Colonic mucosa (tissue), 4 donors: Measurements from ENCODE around the gene MCM8. TPM values are rescaled to one million over a fixed set of nuclear protein-coding genes. Genes with fewer than 3 reads are reported as not detected.

ENCODE experiments used
- DNase-seq: peaks from one replicate; pipeline ENCODE4 v3.0.0-alpha.2; 2020
- H3K27ac ChIP-seq: fragments of 200-600 bp; one replicate; pipeline ENCODE4 v1.8.0; 2021
- H3K27me3 ChIP-seq: fragments of 200-600 bp; one replicate; pipeline ENCODE4 v1.8.0; 2021
- H3K36me3 ChIP-seq: fragments of 200-600 bp; one replicate; pipeline ENCODE4 v1.8.0; 2021
- H3K4me1 ChIP-seq: fragments of 200-600 bp; one replicate; pipeline ENCODE4 v1.8.0; 2021; ENCODE audit warnings: mild to moderate bottlenecking
- H3K4me3 ChIP-seq: fragments of 200-600 bp; one replicate; pipeline ENCODE4 v1.8.0; 2021
- H3K9ac ChIP-seq, 2 donors: one replicate each; pipeline ENCODE4 v1.7.0; 2013; ENCODE audit warnings: control low read depth in 2 of 2, low read depth in 2 of 2, low read length in 2 of 2
- H3K9me3 ChIP-seq: fragments of 200-600 bp; one replicate; pipeline ENCODE4 v1.8.0; 2021
- CTCF ChIP-seq: fragments of 200-600 bp; IDR thresholded peaks from one replicate; pipeline ENCODE4 v1.8.0; 2022; ENCODE audit warnings: antibody characterized with exemption, mild to moderate bottlenecking
- intact Hi-C: fragments of 100-400 bp; cut with DNase I; formaldehyde crosslinking; loops from one replicate; pipeline ENCODE4 v1.14.1; 2022
- total RNA-seq, 2 donors: library from RNA; stranded (reverse); fragmentation: NEBNext Ultra II Directional in 1 of 2; extraction: Animal tissue kit (Norgen Biotek cat#: 25700) in 1 of 2; gene quantifications; one replicate each; pipeline ENCODE4 v1.2.1, GENCODE V29; 2021
- donor health status: healthy.
- donor health status: DM: no; HTN: no; CAD: no.
- donor health status: DM: no; HTN: no; CAD: no.

MCM8 gene
- total RNA-seq, 2 donors from 2014 or later = 5.7 to 18.2 TPM

GRCh38 chr20:6046432-6046831, 96.0 kb downstream of the MCM8 start:
- intact Hi-C loops = no loop called here
- Histone ChIP-seq H3K27me3 (peaks cover 3% of the 10 kb centered on the region), H3K36me3 (no peaks in the 10 kb centered on the region)

GRCh38 chr20:6048391-6048790, 97.9 kb downstream of the MCM8 start:
- intact Hi-C loops = no loop called here
- DNase-seq = no peak

More at GRCh38 chr20:6046432-6046831, 96.0 kb downstream of the MCM8 start:
- H3K9ac ChIP-seq = no peak overlapping the region
- no peak overlapping the region for H3K4me3 ChIP-seq
- no peaks in the 10 kb centered on the region for H3K9me3 ChIP-seq
- H3K4me1 ChIP-seq = no peaks in the 10 kb centered on the region
- no peak overlapping the region for H3K27ac ChIP-seq
- TF ChIP-seq CTCF = no peak
- no peak for DNase-seq

More at GRCh38 chr20:6048391-6048790, 97.9 kb downstream of the MCM8 start:
- H3K27me3 ChIP-seq = peaks cover 18% of the 10 kb centered on the region
- H3K4me3 ChIP-seq = no peak overlapping the region
- no peaks in the 10 kb centered on the region for H3K9me3 ChIP-seq
- TF ChIP-seq CTCF = no peak
- H3K36me3 ChIP-seq = no peaks in the 10 kb centered on the region
- peaks cover 8% of the 10 kb centered on the region for H3K4me1 ChIP-seq
- H3K27ac ChIP-seq = no peak overlapping the region
- no peak overlapping the region for H3K9ac ChIP-seq

Other genes with a start within 250 kb of the MCM8 start
- 1 to 10 TPM; 4.0 to 9.1 TPM for gene SHLD1, start 200.3 kb upstream of the MCM8 start, total RNA-seq
- gene CHGB, start 39.1 kb upstream of the MCM8 start, total RNA-seq = 1 to 10 TPM; 4.9 to 6.2 TPM
- gene TRMT6, start 119 bp upstream of the MCM8 start, total RNA-seq = 10 to 100 TPM in 1 of 2 donors, 1 to 10 TPM in 1; 7.5 to 10.9 TPM
- 10 to 100 TPM; 50.6 to 62.5 TPM for gene CRLS1, start 55.5 kb downstream of the MCM8 start, total RNA-seq
- not detected for gene LRRN4, start 103.4 kb downstream of the MCM8 start, total RNA-seq
- 10 to 100 TPM; 68.8 to 83.9 TPM for gene FERMT1, start 172.4 kb downstream of the MCM8 start, total RNA-seq